Hematopoietic multipotent progenitor cell treated with erythropoietin and hydrocortisone succinate and interleukin-3 and kit ligand, for 4 days (in vitro differentiated cells): ENCODE results near the gene ZNF700.
"Not testable (repeated sequence)": the region's sequence is repeated elsewhere in the genome, so short reads cannot be mapped to it uniquely, and the experiment has no call there.

ENCODE experiments used
- DNase-seq: peaks from one replicate; pipeline ENCODE4 v3.0.0-alpha.2; 2015

Gene ZNF700

DNA sequence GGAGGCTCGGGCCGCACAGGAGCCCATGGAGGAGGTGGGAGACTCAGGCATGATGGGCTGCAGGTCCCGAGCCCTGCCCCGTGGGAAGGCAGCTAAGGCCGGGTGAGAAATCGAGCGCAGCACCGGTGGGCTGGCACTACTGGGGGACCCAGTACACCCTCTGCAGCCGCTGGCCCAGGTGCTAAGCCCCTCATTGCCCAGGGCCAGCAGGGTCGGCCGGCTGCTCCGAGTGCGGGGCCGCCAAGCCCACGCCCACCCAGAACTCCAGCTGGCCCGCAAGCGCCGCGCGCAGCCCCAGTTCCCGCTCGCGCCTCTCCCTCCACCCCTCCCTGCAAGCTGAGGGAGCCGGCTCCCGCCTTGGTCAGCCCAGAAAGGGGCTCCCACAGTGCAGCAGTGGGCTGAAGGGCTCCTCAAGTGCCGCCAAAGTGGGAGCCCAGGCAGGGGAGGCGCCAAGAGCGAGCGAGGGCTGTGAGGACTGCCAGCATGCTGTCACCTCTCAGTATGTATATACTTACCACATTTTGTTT lies 16.5 kb downstream of the ZNF700 start:
- not testable (repeated sequence) for DNase-seq

DNA sequence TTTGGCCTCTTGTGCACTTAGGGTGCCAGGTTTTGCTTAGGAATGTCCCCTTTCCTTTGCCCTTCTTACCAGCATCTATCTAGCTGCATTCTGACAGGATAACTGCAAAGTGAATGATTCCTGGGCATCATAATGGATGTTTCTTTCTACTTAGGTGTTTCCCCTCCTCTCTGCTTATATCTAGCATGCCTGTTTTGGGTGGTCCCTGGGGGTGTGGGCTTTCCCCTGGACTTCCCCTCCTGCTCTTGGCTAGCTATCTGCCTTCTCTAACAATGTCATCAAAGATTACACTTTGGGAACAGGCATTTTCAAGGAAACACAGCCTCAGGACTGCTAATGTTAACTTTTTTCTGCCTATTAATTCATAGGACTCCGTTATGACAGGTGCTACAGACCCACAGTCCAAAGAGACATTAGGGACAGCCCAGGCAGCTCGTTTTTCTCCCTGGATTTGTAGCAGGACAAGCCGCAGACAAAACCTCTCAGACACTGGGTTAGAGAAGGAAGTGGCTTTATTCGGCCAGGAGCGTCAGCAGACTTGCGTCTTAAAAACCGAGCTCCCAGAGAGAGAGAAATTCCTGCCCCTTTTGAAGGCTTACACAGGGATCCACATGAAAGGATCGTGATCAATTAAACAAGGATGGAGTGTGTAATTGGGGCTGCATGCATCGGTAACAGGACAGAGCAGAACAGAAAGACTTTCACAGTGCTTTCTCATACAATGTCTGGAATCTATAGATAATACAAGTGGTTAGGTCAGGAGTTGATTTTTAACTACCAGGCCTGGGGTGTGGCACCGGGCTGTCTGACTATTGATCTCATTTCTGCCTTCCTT lies 17.3 kb downstream of the ZNF700 start:
- DNase-seq, result no peak

DNA sequence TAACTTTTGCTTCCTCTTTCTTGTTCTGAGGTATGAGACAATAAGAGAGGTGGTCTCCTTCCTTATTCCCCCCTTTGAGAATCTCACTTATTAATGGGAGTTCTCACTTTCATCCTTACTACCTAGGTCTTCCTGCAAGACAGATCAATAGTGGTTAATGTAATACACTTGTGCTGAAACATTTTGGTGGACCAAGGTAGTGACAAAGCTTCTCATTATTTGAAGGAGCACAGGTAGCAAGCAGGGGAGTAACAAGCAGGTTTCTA lies 17.9 kb downstream of the ZNF700 start:
- DNase-seq, result peak; percentile 39

DNA sequence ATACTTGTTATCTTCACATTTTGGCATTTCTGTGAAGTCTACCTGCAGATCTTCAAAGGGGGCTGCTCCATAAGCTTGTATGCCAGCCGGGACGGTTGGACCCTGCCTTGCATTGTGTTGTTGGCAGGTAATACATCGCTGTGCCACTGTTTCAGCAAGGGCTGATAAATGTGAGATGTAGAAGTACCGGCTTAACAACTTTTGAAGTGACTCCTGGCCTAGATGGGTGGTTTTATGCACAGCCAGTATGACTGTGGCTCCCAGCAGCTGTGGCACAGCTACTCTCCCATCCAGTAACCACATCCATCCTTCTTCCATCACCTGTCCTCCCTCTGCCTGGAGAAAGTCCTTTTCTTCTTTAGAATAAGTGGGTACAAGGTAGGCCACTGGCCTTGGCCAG lies 19.7 kb downstream of the ZNF700 start:
- DNase-seq, result no peak

DNA sequence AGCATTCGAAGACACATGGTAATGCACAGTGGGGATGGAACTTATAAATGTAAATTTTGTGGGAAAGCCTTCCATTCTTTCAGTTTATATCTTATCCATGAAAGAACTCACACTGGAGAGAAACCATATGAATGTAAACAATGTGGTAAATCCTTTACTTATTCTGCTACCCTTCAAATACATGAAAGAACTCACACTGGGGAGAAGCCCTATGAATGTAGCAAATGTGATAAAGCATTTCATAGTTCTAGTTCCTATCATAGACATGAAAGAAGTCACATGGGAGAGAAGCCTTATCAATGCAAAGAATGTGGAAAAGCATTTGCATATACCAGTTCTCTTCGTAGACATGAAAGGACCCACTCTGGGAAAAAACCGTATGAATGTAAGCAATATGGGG lies 23.7 kb downstream of the ZNF700 start:
- no peak for DNase-seq

DNA sequence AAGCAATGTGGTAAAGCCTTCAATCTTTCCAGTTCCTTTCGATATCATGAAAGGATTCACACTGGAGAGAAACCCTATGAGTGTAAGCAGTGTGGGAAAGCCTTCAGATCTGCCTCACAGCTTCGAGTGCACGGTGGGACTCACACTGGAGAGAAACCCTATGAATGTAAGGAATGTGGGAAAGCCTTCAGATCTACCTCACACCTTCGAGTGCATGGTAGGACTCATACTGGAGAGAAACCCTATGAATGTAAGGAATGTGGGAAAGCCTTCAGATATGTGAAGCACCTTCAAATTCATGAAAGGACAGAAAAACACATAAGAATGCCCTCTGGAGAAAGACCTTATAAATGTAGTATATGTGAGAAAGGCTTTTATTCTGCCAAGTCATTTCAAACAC lies 24.3 kb downstream of the ZNF700 start:
- peak; percentile 25 for DNase-seq

DNA sequence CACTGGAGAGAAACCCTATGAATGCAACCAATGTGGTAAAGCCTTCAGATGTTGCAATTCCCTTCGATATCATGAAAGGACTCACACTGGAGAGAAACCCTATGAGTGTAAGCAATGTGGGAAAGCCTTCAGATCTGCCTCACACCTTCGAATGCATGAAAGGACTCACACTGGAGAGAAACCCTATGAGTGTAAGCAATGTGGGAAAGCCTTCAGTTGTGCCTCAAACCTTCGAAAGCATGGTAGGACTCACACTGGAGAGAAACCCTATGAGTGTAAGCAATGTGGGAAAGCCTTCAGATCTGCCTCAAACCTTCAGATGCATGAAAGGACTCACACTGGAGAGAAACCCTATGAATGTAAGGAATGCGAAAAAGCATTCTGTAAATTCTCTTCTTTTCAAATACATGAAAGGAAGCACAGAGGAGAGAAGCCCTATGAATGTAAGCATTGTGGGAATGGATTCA lies 24.7 kb downstream of the ZNF700 start:
- DNase-seq, result not testable (repeated sequence)

DNA sequence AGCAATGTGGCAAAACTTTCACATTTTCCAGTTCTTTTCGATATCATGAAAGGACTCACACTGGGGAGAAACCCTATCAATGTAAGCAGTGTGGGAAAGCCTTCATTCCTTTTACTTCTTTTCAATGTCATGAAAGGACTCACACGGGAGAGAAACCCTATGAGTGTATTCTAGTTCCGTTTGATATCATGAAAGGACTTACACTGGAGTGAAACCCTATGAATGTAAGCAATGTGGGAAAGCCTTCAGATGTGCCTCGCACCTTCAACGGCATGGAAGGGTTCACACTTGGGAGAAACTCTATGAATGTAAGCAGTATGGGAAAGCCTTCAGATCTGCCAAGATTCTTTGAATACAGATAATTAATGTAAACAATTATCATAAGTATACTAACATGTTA lies 25.4 kb downstream of the ZNF700 start:
- DNase-seq, result no peak

DNA sequence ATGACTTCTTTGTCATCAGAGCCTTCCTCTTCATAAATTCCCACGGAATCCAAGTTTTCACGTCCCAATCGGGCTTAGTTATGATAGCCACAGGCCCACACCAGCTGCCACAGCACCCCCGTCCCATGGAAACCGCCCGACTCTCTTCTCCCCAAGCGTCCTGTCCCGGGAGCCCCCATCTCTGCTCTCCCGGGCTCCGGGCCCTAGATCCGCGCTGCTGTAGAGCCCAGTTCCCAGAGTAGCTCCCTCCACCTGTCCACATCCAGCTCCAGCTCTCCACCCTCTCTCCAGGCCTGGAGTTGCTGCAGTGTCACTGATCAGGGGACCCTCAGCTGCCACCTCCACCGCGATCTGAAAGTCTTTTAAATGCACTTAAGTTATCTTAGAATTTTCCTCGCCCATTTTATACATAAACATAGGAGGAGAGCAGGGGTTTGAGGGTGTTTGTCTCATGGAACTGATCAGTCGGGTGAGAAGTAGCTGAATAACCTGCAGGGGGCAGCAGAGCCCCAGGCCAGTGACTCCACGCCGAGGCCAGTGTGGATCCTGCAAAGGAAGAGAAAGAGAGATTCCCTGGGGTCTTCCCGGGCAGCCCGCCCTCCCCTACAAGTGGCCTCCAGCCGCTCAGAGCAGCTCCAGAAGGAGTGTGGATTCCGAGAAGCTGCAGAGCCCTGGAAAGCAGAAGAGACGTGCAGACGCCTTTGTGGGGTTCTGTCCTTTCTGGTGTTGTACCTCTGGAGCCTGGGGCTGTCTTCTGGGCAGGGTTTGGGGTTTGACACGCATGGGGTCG lies 38.9 kb downstream of the ZNF700 start:
- peak; percentile 89 for DNase-seq

DNA sequence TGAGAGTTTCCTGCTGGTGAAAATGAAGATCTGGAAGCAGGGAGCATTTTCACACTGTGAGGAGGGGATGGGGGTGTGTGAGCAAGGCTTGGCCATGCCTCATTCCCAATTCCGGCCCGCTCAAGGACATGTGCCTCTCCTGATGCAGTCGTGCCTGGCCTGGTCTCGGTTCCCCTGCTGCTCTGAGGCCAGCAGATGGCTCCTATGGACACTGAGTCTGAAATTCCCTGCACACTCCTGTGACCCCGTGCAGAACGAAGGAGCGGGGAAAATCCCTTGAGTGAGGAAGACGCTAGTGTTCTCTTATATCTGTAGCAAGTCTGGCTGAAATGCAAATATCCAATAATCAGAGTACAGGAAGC lies 39.6 kb downstream of the ZNF700 start:
- DNase-seq, result no peak

DNA sequence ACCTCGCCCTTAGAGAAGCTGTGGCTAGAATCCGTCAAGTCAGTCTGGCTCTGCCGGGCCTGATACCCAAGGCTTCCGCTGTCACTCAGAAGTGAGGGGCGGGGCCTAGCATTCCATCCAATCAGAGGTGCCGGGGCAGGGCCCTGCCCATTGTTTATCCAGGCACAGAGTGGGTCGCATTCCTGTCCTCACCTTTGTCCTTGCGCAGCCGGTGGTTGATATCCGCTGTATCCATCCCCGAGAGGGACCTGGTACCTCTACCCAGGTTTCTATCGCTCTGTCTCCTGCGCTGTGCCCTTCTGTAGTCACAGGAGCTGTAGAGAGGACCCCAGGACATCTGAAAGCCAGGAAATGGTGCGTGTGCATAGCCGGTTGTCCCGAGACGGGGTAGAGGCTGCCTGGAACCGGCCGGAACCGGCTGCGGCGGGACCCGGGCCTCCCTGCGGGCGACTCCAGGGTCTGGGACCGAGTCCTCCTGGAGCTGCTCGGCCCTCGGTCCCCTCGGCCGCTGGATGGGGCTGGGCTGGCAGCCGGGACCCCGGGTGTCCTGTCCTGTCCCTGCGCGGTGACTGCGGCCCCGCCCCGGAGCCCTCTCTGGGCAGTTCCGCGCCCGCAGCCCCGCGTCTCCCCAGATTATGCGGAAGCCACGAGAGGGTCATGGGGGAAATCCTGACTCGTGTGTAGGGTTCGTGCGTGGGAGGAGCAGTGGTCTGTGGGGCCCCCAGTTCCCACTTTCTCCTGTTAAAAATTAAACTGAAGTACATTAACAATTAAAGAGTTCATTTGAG lies 40.1 kb downstream of the ZNF700 start, which contains the start of gene ZNF763:
ZNF763 (plus strand) TSS at position 183 of the 788 bp plus-strand sequence; CDS start at position 352, 169 bp downstream.
- peak; percentile 98 for DNase-seq

DNA sequence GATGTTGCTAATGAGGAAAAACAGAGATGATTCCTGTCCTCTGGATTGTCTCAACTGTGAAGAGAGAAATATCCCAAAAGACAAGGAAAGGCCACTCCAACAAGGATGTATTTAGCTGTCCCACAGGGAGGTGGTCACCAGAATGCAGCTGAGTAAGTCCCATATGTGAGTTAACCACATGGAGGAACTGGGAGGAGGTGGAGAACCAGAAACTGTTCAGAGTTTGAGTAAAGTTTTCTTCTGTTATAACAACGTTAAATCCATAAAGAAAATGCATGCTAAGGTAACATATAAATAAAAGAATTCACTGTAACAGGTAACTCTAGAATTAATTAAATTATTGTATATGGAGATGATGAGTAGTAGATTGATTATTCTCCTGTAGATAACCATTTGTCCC lies 45.3 kb downstream of the ZNF700 start:
- no peak for DNase-seq

DNA sequence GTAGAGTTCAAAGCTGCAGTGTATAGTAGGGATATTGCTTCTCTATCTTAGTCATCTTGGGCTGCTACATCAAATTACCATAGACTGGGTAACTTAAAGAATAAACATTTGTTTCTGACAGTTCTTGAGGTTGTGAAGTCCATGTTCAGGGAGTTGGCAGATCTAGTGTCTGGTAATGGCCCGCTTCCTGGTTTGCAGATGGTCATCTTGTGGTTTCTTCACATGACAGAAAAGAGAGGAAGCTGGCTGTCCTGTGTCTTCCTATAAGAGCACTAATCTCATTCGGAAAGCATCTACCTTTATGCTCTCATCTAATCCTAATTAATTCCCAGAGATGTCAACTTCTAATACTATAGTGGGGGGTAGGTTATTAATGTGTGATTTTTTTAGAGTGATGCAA lies 46.1 kb downstream of the ZNF700 start:
- DNase-seq, result peak; percentile 23

DNA sequence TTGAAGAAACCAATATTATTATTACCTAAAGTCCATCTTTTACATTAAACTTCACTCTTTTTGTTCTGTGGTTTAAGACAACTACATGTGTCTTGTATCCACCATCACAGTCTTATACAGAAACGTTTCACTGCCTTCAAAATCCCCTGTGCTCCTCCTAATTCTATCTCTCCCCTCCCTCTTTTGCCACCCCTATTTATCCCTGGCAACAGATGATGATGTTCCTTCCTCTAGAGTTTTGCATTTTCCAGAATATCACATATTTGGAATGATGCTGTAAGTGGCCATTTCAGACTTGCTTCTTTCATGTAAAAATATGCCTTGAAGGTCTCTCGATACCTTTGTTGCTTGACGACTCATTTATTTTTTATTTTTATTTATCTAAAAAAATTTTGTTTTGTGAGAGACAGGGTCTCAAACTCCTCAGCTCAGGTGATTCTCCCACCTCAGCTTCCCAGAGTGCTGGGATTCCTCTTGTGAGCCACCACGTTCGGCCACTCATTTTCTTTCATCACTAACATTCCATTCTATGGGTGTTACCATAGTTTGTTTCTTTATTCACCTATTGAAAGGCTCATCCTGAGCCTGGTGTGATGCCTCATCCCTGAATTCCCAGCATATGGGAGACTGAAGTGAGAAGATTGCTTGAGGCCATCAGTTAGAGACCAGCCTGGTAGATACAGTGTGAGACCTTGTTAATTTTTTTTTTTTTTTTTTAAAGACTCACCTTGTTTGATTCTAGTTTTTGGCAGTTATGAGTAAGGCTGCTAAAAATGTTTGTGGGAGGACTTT lies 48.3 kb downstream of the ZNF700 start:
- DNase-seq, result no peak

DNA sequence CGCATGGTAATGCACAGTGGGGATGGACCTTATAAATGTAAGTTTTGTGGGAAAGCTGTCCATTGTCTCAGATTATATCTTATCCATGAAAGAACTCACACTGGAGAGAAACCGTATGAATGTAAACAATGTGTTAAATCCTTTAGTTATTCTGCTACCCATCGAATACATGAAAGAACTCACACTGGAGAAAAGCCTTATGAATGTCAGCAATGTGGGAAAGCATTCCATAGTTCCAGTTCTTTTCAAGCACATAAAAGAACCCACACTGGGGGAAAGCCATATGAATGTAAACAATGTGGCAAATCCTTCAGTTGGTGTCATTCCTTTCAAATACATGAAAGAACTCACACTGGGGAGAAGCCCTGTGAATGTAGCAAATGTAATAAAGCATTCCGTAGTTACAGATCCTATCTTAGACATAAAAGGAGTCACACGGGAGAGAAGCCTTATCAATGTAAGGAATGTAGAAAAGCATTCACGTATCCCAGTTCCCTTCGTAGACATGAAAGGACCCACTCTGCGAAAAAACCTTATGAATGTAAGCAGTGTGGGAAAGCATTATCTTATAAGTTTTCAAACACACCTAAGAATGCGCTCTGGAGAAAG lies 53.7 kb downstream of the ZNF700 start:
- no peak for DNase-seq

DNA sequence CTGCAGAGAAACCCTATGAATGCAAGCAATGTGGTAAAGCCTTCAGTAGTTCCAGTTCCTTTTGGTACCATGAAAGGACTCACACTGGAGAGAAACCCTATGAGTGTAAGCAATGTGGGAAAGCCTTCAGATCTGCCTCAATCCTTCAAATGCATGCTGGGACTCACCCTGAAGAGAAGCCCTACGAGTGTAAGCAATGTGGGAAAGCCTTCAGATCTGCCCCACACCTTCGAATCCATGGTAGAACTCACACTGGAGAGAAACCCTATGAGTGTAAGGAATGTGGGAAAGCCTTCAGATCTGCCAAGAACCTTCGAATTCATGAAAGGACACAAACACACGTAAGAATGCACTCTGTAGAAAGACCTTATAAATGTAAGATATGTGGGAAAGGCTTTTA lies 54.6 kb downstream of the ZNF700 start:
- DNase-seq, result no peak

DNA sequence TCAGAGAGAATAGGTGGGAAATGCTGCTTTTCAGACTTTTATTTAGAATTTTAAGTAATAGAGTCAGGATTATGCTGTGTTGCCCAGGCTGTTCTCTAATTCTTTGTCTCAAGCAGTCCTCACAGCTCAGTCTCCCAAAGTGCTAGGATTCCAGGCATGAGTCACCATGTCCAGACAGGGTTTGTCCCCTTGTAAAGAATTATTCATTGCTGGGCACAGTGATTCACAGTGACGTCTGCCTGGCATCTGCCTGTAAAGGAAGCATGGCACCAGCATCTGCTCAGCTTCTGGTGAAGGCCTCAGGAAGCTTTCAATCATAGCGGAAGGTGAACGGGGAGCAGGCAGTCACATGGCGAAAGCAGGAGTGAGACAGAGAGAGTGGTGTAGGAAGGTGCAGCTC lies 57.6 kb downstream of the ZNF700 start:
- no peak for DNase-seq

DNA sequence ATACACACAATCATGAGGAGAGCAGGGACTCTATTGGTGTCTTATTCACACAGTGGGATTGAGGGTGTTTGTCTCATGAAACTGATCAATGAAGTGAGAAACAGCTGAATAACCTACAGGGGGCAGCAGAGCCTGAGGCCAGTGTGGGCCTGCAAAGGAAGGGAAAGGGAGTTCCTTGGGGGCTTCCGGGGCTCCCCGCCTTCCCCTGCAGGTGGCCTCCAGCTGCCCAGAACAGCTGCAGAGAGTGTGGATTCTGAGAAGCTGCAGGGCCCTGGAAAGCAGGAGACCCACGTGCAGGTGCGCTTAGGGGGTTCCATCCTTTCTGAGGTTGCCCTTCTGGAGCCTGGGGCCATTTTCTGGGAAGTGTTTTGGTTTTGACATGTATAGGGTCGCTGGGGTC lies 60.1 kb downstream of the ZNF700 start:
- peak; percentile 35 for DNase-seq

DNA sequence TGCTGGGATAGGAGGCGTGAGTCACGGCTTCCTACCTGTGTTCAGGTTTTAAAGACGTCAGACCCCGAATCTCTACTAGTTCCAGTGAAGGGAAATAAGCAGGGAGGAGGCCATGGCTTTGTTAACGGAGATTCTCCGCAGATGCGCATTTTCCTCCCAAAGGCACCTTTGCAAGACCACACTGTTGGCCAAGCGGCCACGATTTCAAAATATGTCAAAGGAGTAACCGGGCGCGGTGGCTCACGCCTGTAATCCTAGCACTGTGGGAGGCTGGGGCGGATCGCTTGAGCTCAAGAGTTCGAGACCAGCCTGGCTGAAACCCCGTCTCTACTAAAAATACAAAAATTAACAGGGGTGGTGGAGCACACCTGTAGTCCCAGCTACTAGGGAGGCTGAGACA lies 61.8 kb downstream of the ZNF700 start:
- DNase-seq, result no peak

DNA sequence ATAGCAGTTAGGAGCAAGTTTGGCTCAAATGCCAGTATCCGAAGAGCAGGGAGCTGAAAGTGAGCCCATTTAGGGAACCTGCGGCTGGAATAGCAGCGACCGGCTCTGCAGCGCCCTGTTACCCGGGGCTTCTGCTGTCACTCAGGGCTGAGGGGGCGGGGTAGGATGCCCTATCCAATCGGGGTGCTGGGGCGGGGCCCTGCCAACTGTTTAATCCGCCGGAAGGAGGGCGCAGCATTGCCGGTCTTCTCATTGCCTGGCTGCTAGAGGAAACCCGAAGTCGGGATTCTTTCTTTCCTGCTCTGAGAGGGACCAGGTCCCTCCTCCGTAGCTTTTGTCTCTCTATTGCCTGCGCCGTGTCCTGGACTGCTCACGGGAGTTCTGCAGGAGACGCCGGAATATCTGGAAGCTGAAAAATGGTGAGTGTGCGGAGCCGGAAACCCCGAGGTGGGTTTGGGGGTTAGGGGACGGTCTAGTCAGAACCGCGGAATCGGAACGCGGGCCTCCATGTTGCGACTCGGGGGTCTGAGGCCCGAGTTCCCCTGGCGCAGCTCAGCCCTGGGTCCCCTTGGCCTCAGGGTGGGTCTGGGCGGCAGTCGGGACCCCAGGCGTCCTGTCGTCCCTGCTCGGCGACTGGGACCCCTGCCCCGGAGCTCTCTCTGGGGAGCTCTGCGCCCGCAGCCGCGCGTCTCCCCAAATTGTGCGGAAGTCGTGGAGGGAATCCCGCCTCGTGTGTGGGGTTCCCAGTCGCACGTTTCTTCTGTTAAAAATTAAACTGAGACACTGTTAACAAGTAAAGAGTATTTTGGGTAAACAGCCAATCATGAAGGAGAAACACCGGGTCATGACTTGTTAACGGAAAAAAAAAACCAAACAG lies 62.7 kb downstream of the ZNF700 start:
- peak; percentile 99 for DNase-seq

DNA sequence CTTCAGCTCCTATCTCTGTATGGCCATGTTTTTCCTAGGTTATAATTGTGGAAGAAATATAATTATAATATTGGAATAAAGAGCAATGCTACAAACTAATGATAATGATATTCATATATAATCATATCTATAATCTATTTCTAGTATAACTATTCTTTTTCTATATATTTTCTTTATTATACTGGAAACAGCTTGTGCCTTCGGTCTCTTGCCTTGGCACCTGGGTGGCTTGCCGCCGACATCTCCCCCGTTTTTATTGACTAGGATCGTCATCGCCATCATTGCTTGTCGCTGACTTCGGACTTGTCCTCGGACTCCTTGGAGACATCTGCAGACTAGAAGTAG lies 64.2 kb downstream of the ZNF700 start:
- no peak for DNase-seq
